Heart left ventricle (tissue), 16 donors: ENCODE results near the gene AMDHD1. TPM values are rescaled to one million over a fixed set of nuclear protein-coding genes. Genes with fewer than 3 reads are reported as not detected.

Source experiments
- ATAC-seq, 4 donors: fragments of 200-7000 bp; cut with Tn5 transposase; one replicate each; pipeline ENCODE4 v1.9.1; 2020 to 2022; ENCODE audit warnings: moderate library complexity in 4 of 4, mild to moderate bottlenecking in 3 of 4, moderate number of reproducible peaks in 1 of 4
- DNase-seq, 5 donors: peaks; one replicate each; pipeline ENCODE4 v3.0.0-alpha.2; 2020
- H3K27ac ChIP-seq, 12 donors: fragments of 200-600 bp; sonication (generic) in 4 of 12; one replicate each; pipeline versions ENCODE4 v1.5.0 to v1.8.0; 2016 to 2022; ENCODE audit warnings: mild to moderate bottlenecking in 2 of 12
- H3K27me3 ChIP-seq, 9 donors: fragments of 200-600 bp; sonication (generic) in 2 of 9; one replicate each; pipeline versions ENCODE4 v1.5.1 to v1.8.0; 2016 to 2022; ENCODE audit warnings: mild to moderate bottlenecking in 3 of 9
- H3K36me3 ChIP-seq, 9 donors: fragments of 200-600 bp; sonication (generic) in 2 of 9; one replicate each; pipeline versions ENCODE4 v1.5.0 to v1.8.0; 2018 to 2022; ENCODE audit warnings: mild to moderate bottlenecking in 2 of 9
- H3K4me1 ChIP-seq, 12 donors: fragments of 200-600 bp; sonication (generic) in 4 of 12; one replicate each; pipeline versions ENCODE4 v1.5.0 to v1.8.0; 2016 to 2022; ENCODE audit warnings: mild to moderate bottlenecking in 3 of 12
- H3K4me3 ChIP-seq, 12 donors: fragments of 200-600 bp; sonication (generic) in 4 of 12; one replicate each; pipeline versions ENCODE4 v1.5.0 to v1.8.0; 2017 to 2022; ENCODE audit warnings: mild to moderate bottlenecking in 9 of 12, moderate library complexity in 4 of 12
- H3K9me3 ChIP-seq, 12 donors: fragments of 200-600 bp; sonication (generic) in 4 of 12; one replicate each; pipeline versions ENCODE4 v1.5.0 to v1.8.0; 2016 to 2022; ENCODE audit warnings: mild to moderate bottlenecking in 1 of 12
- POLR2A ChIP-seq, 2 donors: fragments of 450-650 bp; IDR thresholded peaks; one replicate each; pipeline ENCODE4 v1.6.1; 2017; ENCODE audit warnings: antibody characterized with exemption in 2 of 2, mild to moderate bottlenecking in 2 of 2, moderate library complexity in 2 of 2
- WGBS, 4 donors: extraction: QIAGEN DNeasy Blood & Tissue Kit in 2 of 4; methylation state at CpG; one replicate each; pipeline versions ENCODE4 v1.1.5 to v1.1.7; 2013 to 2018; 5-methylcytosine and 5-hydroxymethylcytosine counted together
- intact Hi-C, 10 donors: fragments of 100-400 bp; cut with DNase I; formaldehyde crosslinking; loops; one replicate each; pipeline versions ENCODE4 v1.11.1 to v1.14.2; 2022
- polyA plus RNA-seq, 2 donors: library from polyadenylated mRNA; stranded (reverse); fragments of 200-250 nt; gene quantifications; one replicate each; pipeline ENCODE4 v1.2.3, GENCODE V29; 2013
- total RNA-seq, 9 donors: library from RNA; depleted of rRNA in 2 of 9; stranded (reverse); fragments of >200 nt in 2 of 9; fragmentation: NEBNext Ultra II Directional in 3 of 9; extraction: Animal tissue kit (Norgen Biotek cat#: 25700) in 3 of 9; gene quantifications; one replicate each; pipeline versions ENCODE4 v1.1.0 to v1.2.4, GENCODE V29; 2016 to 2023
- TF ChIP-seq, protein P1 (sequence below), 12 donors: fragments of 200-600 bp; sonication (generic) in 4 of 12; IDR thresholded peaks; one replicate each; pipeline versions ENCODE4 v1.5.0 to v1.8.0; 2018 to 2022; ENCODE audit warnings: antibody characterized with exemption in 12 of 12, mild to moderate bottlenecking in 5 of 12
- donor health status: ischemic (EF 13 %, LVEDD 7.1; RV severe dilation, severe dysfunction).
- donor health status: healthy with polysubstance abuse.
- donor health status: DM: no; HTN: yes; CAD: no.
- donor health status: DM: no; HTN: no; CAD: no.
- donor health status: ischemic (EF 25% LVEDD 6.9; RV normal size, moderate dysfunction).
- donor health status: ischemic (EF 25% LVEDD 5.7; RV mildly dilated, moderate dysfunction).
- donor health status: healthy.
- donor health status: DM: yes; HTN: yes; CAD: no.
- donor health status: ischemic (EF 35%, LVEDD 5.7; RV mildly dilated, moderate dysfunction).
- donor health status: nonischemic (EF 11% LVEDD 7.7; RV severe dilation, severe dysfunction).
- donor health status: DM: yes; HTN: yes; CAD: no.
- donor health status: PGD.
- donor health status: ischemic (EF 29% LVEDD 5.4; RV normal size, mild dysfunction).
- donor health status: nonischemic (EF 23%, LVEDD 6.1; RV moderate dilation, normal function).

AMDHD1 gene
- total and polyA plus RNA-seq, 11 donors, result 0.20 to 1.1 (median 0.55) TPM

DNA sequence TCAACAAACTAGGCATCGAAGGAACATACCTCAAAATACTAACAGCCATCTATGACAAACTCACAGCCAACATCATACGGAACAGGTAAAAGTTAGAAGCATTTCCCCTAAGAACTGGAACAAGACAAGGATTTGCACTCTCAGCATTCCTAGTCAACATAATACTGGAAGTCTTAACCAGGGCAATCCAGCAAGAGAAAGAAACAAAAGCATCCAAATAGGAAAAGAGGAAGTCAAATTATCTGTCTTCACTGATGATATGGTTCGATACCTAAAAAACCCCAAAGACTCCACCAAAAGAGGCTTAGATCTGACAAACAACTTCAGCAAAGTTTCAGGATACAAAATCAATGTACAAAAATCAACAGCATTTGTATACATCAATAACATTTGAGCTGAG is 33.3 kb upstream of the AMDHD1 start:
- 88 to 95% (median 94%) methylated on average over 3 of the region's 3 CpGs for WGBS, 4 donors
- H3K27ac ChIP-seq, result no peak overlapping the region
- no peak for DNase-seq
- ATAC-seq, result no peak
- no peaks in the 10 kb centered on the region for H3K27me3 ChIP-seq
- no peaks in the 10 kb centered on the region for H3K36me3 ChIP-seq
- H3K4me3 ChIP-seq, result no peak overlapping the region
- no peak for TF ChIP-seq POLR2A (IDR thresholded peaks at IDR 0.05)
- TF ChIP-seq, protein P1, sequence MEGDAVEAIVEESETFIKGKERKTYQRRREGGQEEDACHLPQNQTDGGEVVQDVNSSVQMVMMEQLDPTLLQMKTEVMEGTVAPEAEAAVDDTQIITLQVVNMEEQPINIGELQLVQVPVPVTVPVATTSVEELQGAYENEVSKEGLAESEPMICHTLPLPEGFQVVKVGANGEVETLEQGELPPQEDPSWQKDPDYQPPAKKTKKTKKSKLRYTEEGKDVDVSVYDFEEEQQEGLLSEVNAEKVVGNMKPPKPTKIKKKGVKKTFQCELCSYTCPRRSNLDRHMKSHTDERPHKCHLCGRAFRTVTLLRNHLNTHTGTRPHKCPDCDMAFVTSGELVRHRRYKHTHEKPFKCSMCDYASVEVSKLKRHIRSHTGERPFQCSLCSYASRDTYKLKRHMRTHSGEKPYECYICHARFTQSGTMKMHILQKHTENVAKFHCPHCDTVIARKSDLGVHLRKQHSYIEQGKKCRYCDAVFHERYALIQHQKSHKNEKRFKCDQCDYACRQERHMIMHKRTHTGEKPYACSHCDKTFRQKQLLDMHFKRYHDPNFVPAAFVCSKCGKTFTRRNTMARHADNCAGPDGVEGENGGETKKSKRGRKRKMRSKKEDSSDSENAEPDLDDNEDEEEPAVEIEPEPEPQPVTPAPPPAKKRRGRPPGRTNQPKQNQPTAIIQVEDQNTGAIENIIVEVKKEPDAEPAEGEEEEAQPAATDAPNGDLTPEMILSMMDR (IDR thresholded peaks at IDR 0.05), result no peak
- H3K4me1 ChIP-seq, result no peaks in the 10 kb centered on the region
- intact Hi-C loops, result no loop called here
- peaks cover 0 to 6% (median 0%) of the 10 kb centered on the region in 12 donors for H3K9me3 ChIP-seq

DNA sequence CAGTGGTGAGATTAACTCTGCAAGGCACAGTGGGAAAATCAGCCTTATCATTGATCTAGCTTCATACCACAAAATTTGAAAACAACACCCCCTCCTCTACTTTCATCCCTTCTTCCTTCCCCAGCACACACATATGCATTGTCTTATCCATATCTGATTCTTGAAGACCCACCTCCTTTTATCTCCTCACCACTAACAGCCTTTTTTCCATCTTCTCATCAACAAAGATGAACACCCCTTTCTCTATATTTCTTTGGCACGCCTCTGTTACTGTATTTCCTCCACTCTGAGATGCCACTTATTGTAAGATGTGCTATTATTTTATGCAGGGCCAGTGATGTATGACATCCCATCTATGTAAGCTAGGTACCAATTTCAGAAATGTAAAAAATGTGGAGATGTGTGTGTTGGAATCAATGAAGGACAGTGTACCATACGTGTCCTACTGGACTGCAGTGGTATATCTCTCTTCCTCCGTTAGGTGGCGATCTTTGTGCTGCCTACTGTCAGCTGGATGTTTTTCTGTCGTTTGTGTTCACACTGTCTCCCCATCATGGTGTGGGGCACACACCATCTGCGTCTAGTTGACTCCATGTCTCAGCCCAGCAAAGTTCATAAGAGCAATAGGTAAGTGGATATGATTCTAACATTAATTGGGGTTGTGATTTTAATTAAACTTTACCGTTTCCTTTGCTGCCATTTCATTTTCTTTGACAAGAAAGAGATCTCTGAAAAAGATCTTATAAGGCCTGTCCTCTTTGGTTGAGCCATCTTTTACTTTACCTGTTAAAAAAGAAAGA is 24.7 kb upstream of the AMDHD1 start:
- Histone ChIP-seq H3K4me1 (no peaks in the 10 kb centered on the region), H3K4me3 (no peak overlapping the region), H3K9me3 (no peaks in the 10 kb centered on the region), H3K27ac (no peak overlapping the region), H3K27me3 (no peaks in the 10 kb centered on the region), H3K36me3 (no peaks in the 10 kb centered on the region)
- no peak for TF ChIP-seq POLR2A (IDR thresholded peaks at IDR 0.05)
- TF ChIP-seq, protein P1 (IDR thresholded peaks at IDR 0.05), result peak; percentile 60 to 83 (median 74)
- intact Hi-C loops, result loop anchor here in 9 of 10 donors (2.0 to 5.0 kb wide), 4 partner anchors 79 to 599 kb away; partner anchors contain the start of gene HAL (in 5 of the 9)
- ATAC-seq (peak in 3 of 4 donors; percentile 74 to 83 (median 82)), DNase-seq (peak in 2 of 5 donors; percentile 15 to 27)
- 27 to 30% (median 29%) methylated on average over 7 of the region's 7 CpGs for WGBS, 4 donors

DNA sequence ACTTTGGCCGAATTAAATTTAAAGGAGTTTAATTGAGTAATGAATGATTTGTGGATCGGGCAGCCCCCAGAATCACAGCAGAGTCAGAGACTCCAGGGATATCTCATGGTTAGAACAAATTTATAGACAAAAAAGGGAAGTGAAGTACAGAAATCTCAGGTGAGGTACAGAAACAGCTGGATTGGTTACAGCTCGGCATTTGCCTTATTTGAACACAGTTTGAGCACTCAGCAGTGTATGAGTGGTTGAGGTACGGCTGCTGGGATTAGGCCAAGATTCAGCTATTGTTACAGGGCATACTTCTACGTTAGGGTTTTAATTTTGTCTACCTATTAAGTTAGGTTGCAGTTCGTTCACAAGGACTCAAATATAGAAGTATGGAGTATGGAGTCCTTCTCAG is 24.0 kb upstream of the AMDHD1 start:
- Histone ChIP-seq H3K36me3 (no peaks in the 10 kb centered on the region), H3K4me1 (no peaks in the 10 kb centered on the region), H3K9me3 (no peaks in the 10 kb centered on the region), H3K27ac (no peak overlapping the region), H3K27me3 (no peaks in the 10 kb centered on the region), H3K4me3 (no peak overlapping the region)
- WGBS, 4 donors, result 85 to 91% (median 86%) methylated on average over 6 of the region's 6 CpGs
- TF ChIP-seq, protein P1 (IDR thresholded peaks at IDR 0.05), result no peak
- TF ChIP-seq POLR2A (IDR thresholded peaks at IDR 0.05), result no peak
- no peak for ATAC-seq
- intact Hi-C loops, result loop anchor here in 9 of 10 donors (2.0 to 5.0 kb wide), 4 partner anchors 78 to 598 kb away; partner anchors contain the start of gene HAL (in 5 of the 9)
- no peak for DNase-seq

DNA sequence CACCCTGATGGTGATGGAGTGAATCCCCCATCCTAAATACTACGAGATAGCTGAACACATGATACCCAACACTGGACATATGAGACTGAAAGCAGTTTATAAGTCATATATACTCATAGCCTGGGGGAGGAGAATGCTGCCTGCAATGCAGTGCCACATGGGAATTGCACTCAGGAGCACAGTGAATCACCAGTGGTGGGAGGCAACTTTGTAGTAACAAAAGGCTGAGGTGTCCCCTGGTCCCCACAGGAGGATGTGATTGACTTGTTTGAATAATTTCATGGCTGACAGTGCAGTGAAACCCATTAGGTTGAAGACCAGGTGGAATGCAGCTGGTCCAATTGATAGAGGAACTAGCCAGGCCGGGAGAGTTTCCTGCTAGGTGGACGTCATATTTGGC is 20.9 kb upstream of the AMDHD1 start:
- no peaks in the 10 kb centered on the region for H3K9me3 ChIP-seq
- no peaks in the 10 kb centered on the region for H3K36me3 ChIP-seq
- H3K27me3 ChIP-seq, result no peaks in the 10 kb centered on the region
- 46 to 67% (median 58%) methylated on average over 2 to 3 of the region's 3 CpGs for WGBS, 4 donors
- TF ChIP-seq, protein P1 (IDR thresholded peaks at IDR 0.05), result no peak
- no peak for TF ChIP-seq POLR2A (IDR thresholded peaks at IDR 0.05)
- H3K27ac ChIP-seq, result no peak overlapping the region
- no peak overlapping the region for H3K4me3 ChIP-seq
- no peaks in the 10 kb centered on the region for H3K4me1 ChIP-seq
- intact Hi-C loops, result no loop called here
- ATAC-seq, result no peak
- DNase-seq, result no peak
